NT2/D1 (cell line): Measurements from ENCODE around the gene AHNAK.
"Not testable (repeated sequence)": the region's sequence is repeated elsewhere in the genome, so short reads cannot be mapped to it uniquely, and the experiment has no call there.

Source experiments
- DNase-seq: peaks from one replicate; pipeline ENCODE4 v3.0.0-alpha.2; 2011; ENCODE audit warnings: low read depth, low spot score
- H3K27me3 ChIP-seq: 2 replicates; pipeline ENCODE4 v1.6.0; 2011; ENCODE audit warnings: mild to moderate bottlenecking; ENCODE audit not compliant: insufficient read length, insufficient read depth
- H3K36me3 ChIP-seq: 2 replicates; pipeline ENCODE4 v1.6.1; 2011; ENCODE audit warnings: mild to moderate bottlenecking, low read length, mixed read lengths; ENCODE audit not compliant: insufficient read depth, insufficient read length
- H3K4me1 ChIP-seq: 2 replicates; pipeline ENCODE4 v1.5.1; 2011; ENCODE audit not compliant: insufficient read depth, insufficient read length
- H3K4me3 ChIP-seq: 2 replicates; pipeline ENCODE4 v1.5.1; 2011; ENCODE audit warnings: low read depth; ENCODE audit not compliant: insufficient read length
- H3K9ac ChIP-seq: 2 replicates; pipeline ENCODE4 v1.6.0; 2011; ENCODE audit warnings: low read depth; ENCODE audit not compliant: insufficient read length
- H3K9me3 ChIP-seq: 2 replicates; pipeline ENCODE4 v1.5.1; 2011; ENCODE audit warnings: mild to moderate bottlenecking, low read length; ENCODE audit not compliant: insufficient read depth
- SUZ12 ChIP-seq: IDR thresholded peaks from 2 replicates; pipeline ENCODE4 v1.6.1; 2011; ENCODE audit not compliant: insufficient read length, insufficient read depth; ENCODE audit errors: extremely low read depth
- YY1 ChIP-seq: IDR thresholded peaks from 2 replicates; pipeline ENCODE4 v1.6.1; 2011; ENCODE audit not compliant: insufficient read length, insufficient read depth
- ZNF274 ChIP-seq: IDR thresholded peaks from 2 replicates; pipeline ENCODE4 v1.6.1; 2011; ENCODE audit warnings: mild to moderate bottlenecking, low read depth, low read length

Gene AHNAK

GRCh38 chr11:62499944-62500649 lies 46.5 kb downstream of the AHNAK start:
- Histone ChIP-seq H3K9ac (no peak overlapping the region), H3K27me3 (no peaks in the 10 kb centered on the region), H3K36me3 (no peaks in the 10 kb centered on the region), H3K4me3 (no peak overlapping the region), H3K9me3 (no peaks in the 10 kb centered on the region), H3K4me1 (peaks cover 24% of the 10 kb centered on the region)
- no peak for TF ChIP-seq ZNF274
- no peak for TF ChIP-seq YY1
- no peak for TF ChIP-seq SUZ12
- DNase-seq: no peak

DNA sequence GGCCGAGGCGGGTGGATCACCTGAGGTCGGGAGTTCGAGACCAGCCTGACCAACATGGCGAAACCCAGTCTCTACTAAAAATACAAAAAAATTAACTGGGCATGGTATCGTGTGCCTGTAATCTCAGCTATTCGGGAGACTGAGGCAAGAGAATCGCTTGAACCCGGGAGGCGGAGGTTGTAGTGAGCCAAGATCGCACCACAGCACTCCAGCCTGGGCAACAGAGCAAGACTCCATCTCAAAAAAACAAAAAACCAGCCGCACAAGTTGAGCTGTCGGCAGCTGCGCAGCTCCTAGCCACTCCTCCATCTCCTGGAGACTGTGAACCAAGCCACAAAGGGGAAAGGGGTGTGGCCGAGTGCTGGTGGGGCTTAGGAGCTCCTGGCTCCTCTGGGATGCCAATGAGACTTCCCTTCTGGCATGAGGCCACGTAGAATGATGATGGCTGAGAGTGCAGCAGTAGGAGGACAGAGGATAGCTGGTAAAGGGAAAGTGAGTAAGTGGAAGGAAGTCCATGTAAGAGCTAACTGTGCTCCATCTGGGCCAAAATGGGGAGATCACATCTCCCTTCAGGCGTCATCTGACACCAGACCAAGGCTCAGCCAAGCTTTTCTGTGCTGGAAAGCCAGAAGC lies 47.2 kb downstream of the AHNAK start:
- not testable (repeated sequence) for H3K4me3 ChIP-seq, H3K9ac ChIP-seq, DNase-seq, H3K27me3 ChIP-seq, H3K36me3 ChIP-seq, H3K9me3 ChIP-seq
- peaks cover 20% of the 10 kb centered on the region for H3K4me1 ChIP-seq

- H3K9me3 ChIP-seq: no peaks in the 10 kb centered on the region
- DNase-seq: no peak
- H3K27me3 ChIP-seq: no peaks in the 10 kb centered on the region
- H3K4me1 ChIP-seq: peaks cover 16% of the 10 kb centered on the region
- TF ChIP-seq SUZ12: no peak
- no peak for TF ChIP-seq YY1
- TF ChIP-seq ZNF274: no peak
- H3K36me3 ChIP-seq: no peaks in the 10 kb centered on the region
- H3K9ac ChIP-seq: no peak overlapping the region
- no peak overlapping the region for H3K4me3 ChIP-seq
Observed at GRCh38 chr11:62498492-62499286, 47.9 kb downstream of the AHNAK start.

GRCh38 chr11:62498031-62498430 lies 48.6 kb downstream of the AHNAK start:
- H3K4me1 ChIP-seq: peaks cover 16% of the 10 kb centered on the region
- no peaks in the 10 kb centered on the region for H3K27me3 ChIP-seq
- TF ChIP-seq ZNF274 (no peak), YY1 (no peak), SUZ12 (no peak)
- H3K36me3 ChIP-seq: no peaks in the 10 kb centered on the region
- DNase-seq: no peak
- H3K9ac ChIP-seq: no peak overlapping the region
- no peak overlapping the region for H3K4me3 ChIP-seq
- H3K9me3 ChIP-seq: no peaks in the 10 kb centered on the region

DNA sequence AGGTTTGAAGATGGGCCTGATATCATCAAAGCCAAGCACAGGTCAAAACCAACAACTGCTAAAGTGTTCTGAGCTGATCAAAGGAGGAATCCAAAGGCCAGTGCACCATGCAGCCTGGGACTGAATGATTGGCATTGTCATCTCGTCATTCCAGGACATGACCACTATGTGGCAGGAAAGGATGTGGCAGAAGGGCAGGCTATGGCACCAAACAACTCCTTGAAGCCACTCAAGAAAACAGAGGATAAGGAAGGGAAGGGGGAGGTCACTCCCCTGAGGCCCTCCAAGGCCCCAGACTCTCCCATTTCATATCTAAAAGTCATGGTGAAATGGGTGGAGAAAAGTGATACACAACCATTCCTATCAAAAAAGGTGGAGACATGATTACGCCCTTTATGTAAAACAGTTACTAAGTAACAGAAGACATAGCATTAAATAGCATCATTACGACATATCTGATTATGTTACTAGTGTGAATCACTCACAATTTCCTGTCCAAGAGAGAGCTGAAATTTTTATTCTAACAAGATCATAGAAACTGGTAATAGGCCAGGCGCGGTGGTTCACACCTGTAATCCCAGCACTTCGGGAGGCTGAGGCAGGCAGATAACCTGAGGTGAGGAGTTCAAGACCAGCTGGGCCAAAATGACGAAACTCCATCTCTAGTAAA lies 49.3 kb downstream of the AHNAK start:
- no peak for TF ChIP-seq SUZ12
- no peak for TF ChIP-seq ZNF274
- TF ChIP-seq YY1: no peak
- Histone ChIP-seq H3K9ac (no peak overlapping the region), H3K36me3 (no peaks in the 10 kb centered on the region), H3K27me3 (no peaks in the 10 kb centered on the region), H3K4me3 (no peak overlapping the region), H3K4me1 (peaks cover 14% of the 10 kb centered on the region), H3K9me3 (no peaks in the 10 kb centered on the region)
- no peak for DNase-seq

GRCh38 chr11:62496676-62497075 lies 49.9 kb downstream of the AHNAK start:
- no peak for DNase-seq
- TF ChIP-seq SUZ12 (no peak), ZNF274 (no peak), YY1 (no peak)
- Histone ChIP-seq H3K9ac (no peak overlapping the region), H3K4me3 (no peak overlapping the region), H3K36me3 (no peaks in the 10 kb centered on the region), H3K27me3 (no peaks in the 10 kb centered on the region), H3K4me1 (peaks cover 11% of the 10 kb centered on the region), H3K9me3 (no peaks in the 10 kb centered on the region)

- TF ChIP-seq ZNF274 (no peak), YY1 (no peak), SUZ12 (no peak)
- no peaks in the 10 kb centered on the region for H3K27me3 ChIP-seq
- H3K4me3 ChIP-seq: no peak overlapping the region
- no peak overlapping the region for H3K9ac ChIP-seq
- no peak for DNase-seq
- no peaks in the 10 kb centered on the region for H3K9me3 ChIP-seq
- H3K36me3 ChIP-seq: no peaks in the 10 kb centered on the region
- H3K4me1 ChIP-seq: peaks cover 4% of the 10 kb centered on the region
Observed at GRCh38 chr11:62494246-62494645, 52.4 kb downstream of the AHNAK start.
